ENCODE results near the gene TNS3. TPM values are rescaled to one million over a fixed set of nuclear protein-coding genes. Genes with fewer than 3 reads are reported as not detected.

Gene TNS3
- total RNA-seq, 4 donors from 2014 or later: 27.2 to 110 (median 47.5) TPM

GRCh38 chr7:47405921-47406800 is 175.8 kb downstream of the TNS3 start:
- no peak overlapping the region for H3K4me3 ChIP-seq
- intact Hi-C loops (cut with DNase I; ENCODE audit: low total_unique reads): no loop called here
- peak; percentile 66 to 85 for DNase-seq
- H3K27ac ChIP-seq: peak overlapping the region; percentile 82 to 87
- H3K4me1 ChIP-seq: peaks cover 17 to 22% of the 10 kb centered on the region in 2 donors
- H3K9me3 ChIP-seq: no peaks in the 10 kb centered on the region
- TF ChIP-seq, protein P1, sequence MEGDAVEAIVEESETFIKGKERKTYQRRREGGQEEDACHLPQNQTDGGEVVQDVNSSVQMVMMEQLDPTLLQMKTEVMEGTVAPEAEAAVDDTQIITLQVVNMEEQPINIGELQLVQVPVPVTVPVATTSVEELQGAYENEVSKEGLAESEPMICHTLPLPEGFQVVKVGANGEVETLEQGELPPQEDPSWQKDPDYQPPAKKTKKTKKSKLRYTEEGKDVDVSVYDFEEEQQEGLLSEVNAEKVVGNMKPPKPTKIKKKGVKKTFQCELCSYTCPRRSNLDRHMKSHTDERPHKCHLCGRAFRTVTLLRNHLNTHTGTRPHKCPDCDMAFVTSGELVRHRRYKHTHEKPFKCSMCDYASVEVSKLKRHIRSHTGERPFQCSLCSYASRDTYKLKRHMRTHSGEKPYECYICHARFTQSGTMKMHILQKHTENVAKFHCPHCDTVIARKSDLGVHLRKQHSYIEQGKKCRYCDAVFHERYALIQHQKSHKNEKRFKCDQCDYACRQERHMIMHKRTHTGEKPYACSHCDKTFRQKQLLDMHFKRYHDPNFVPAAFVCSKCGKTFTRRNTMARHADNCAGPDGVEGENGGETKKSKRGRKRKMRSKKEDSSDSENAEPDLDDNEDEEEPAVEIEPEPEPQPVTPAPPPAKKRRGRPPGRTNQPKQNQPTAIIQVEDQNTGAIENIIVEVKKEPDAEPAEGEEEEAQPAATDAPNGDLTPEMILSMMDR (IDR thresholded peaks at IDR 0.05): no peak
- no peak for TF ChIP-seq POLR2A (IDR thresholded peaks at IDR 0.05)
- H3K27me3 ChIP-seq: no peaks in the 10 kb centered on the region
- no peaks in the 10 kb centered on the region for H3K36me3 ChIP-seq

DNA sequence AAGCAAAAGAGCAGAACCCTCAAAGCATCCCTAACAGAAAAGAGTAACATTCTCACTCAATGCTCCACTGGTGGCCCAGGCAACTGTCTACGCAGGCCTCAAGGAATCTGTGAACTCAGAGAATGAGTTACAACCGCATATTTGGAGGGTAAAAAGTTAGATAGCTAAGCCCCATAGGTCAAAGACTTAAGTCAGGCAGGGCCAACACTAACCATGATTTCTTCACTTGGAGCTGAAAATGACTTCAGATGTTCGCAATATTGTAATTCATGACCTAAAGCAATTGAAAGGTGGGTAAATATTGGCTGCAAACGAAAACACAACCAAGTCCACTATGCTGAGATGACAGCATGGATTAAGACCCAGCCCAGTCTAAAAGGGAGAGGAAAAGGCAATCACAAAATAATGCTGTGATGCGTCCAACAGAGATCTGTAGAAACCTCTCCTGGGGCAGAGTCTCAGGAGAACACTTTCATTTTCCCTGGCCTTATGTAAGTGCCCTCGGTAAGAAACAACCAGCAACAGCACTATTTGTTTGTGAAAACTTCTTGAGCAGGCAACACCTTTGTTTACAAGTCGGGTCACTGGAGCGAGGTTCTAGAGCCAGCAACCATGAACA is 176.5 kb downstream of the TNS3 start:
- peak in 1 of 2 donors; percentile 7 for DNase-seq
- intact Hi-C loops (cut with DNase I; ENCODE audit: low total_unique reads): no loop called here
- H3K27me3 ChIP-seq: no peaks in the 10 kb centered on the region
- no peak for TF ChIP-seq POLR2A (IDR thresholded peaks at IDR 0.05)
- TF ChIP-seq, protein P1 (IDR thresholded peaks at IDR 0.05): no peak
- no peaks in the 10 kb centered on the region for H3K9me3 ChIP-seq
- peak overlapping the region; percentile 82 to 87 for H3K27ac ChIP-seq
- H3K4me3 ChIP-seq: no peak overlapping the region
- H3K4me1 ChIP-seq: peaks cover 17 to 22% of the 10 kb centered on the region in 2 donors
- H3K36me3 ChIP-seq: no peaks in the 10 kb centered on the region

GRCh38 chr7:47404010-47404409 is 177.9 kb downstream of the TNS3 start:
- H3K9me3 ChIP-seq: no peaks in the 10 kb centered on the region
- H3K27ac ChIP-seq: peak overlapping the region; percentile 82 to 87
- H3K36me3 ChIP-seq: no peaks in the 10 kb centered on the region
- intact Hi-C loops (cut with DNase I; ENCODE audit: low total_unique reads): no loop called here
- no peak for DNase-seq
- peaks cover 17 to 22% of the 10 kb centered on the region in 2 donors for H3K4me1 ChIP-seq
- no peak overlapping the region for H3K4me3 ChIP-seq
- no peak for TF ChIP-seq POLR2A (IDR thresholded peaks at IDR 0.05)
- TF ChIP-seq, protein P1 (IDR thresholded peaks at IDR 0.05): no peak
- H3K27me3 ChIP-seq: no peaks in the 10 kb centered on the region

DNA sequence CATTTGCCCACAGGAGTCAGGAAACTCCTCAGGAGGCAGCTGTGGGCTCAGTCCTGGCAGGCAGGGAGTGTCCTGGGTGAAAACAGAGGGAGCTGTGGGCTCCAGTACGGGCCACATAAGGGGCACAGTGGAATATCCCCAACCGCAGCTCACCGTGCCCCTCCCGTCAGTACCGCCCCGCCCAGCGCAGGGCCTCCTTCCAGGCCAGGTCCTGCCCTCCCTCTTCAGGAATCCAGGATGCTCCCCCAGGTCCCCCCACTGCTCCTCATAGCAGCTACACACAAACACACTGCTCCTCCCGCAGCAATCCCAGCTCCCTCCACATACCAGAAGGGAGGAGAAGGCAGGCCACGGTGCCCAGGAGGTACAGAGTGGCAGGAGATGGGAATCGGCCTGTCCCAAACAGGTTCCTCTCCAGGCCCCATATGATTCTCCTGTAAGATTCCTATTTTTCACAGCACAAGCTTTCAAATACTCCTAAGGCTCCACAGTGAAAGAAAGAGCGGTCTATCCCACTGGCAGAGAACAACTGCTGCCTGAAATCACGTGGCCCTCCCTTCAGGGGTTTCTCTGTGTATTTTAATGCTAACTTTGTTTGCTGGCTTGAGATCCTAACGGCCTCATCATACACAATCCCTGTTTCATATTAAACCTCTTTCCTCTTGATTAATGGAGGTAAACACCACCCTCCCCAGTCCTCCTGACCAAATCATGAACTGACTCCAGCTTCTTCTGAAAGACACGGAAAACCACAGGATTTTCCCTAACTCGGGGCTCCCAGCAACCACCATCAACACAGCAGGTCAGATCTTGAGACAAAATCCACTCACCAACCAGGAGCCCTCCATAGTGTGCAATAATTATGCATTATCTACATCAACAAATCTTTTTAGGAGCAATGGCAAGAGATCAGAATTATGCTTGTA is 178.7 kb downstream of the TNS3 start:
- Histone ChIP-seq H3K27me3 (no peaks in the 10 kb centered on the region), H3K4me3 (no peak overlapping the region), H3K9me3 (no peaks in the 10 kb centered on the region), H3K4me1 (peaks cover 17 to 18% of the 10 kb centered on the region in 2 donors), H3K36me3 (no peaks in the 10 kb centered on the region), H3K27ac (peak overlapping the region; percentile 82 to 87)
- TF ChIP-seq, protein P1 (IDR thresholded peaks at IDR 0.05): no peak
- TF ChIP-seq POLR2A (IDR thresholded peaks at IDR 0.05): no peak
- DNase-seq: peak; percentile 49 to 59
- intact Hi-C loops (cut with DNase I; ENCODE audit: low total_unique reads): no loop called here

Data from uterus (tissue), 4 donors.